AG04450 (cell line): ENCODE data around the gene NINJ2. TPM values are rescaled to one million over a fixed set of nuclear protein-coding genes. Genes with fewer than 3 reads are reported as not detected.

Experiments used
- CTCF ChIA-PET: fragments of 300-600, 350-600 bp; formaldehyde crosslinking; extraction: SDS; loops from one replicate; lab custom pipeline; 2022; ENCODE audit warnings: antibody characterized with exemption, inconsistent platforms; lab: Charles Lee
- POLR2A ChIA-PET: fragments of 350-600 bp; formaldehyde crosslinking; extraction: SDS; loops from one replicate; lab custom pipeline; 2021; ENCODE audit warnings: antibody characterized with exemption, inconsistent platforms; lab: Yijun Ruan, JAX
- DNase-seq: peaks from one replicate; pipeline ENCODE4 v3.0.0-alpha.2; 2011; ENCODE audit warnings: low read depth, low spot score
- H3K27ac ChIP-seq: one replicate; pipeline ENCODE4 v1.5.1; 2012; ENCODE audit warnings: low read depth, low read length, control low read depth
- H3K27me3 ChIP-seq: one replicate; pipeline ENCODE4 v1.6.0; 2012; ENCODE audit warnings: low read length; ENCODE audit not compliant: control insufficient read depth, insufficient read depth
- H3K4me3 ChIP-seq: 2 replicates; pipeline ENCODE4 v1.5.1; 2011; ENCODE audit warnings: mild to moderate bottlenecking, low read depth, low read length, control low read depth
- H3K9me3 ChIP-seq: 2 replicates; pipeline ENCODE4 v1.5.1; 2012; ENCODE audit warnings: low read length; ENCODE audit not compliant: control insufficient read depth, insufficient read depth
- CTCF ChIP-seq: IDR thresholded peaks from 2 replicates; pipeline ENCODE4 v1.5.1; 2011; ENCODE audit warnings: low read depth, low read length, control low read depth, inconsistent platforms
- polyA plus RNA-seq: library from polyadenylated mRNA; depleted of rRNA; stranded (reverse); fragments of >200 nt; gene quantifications from 2 replicates; pipeline ENCODE4 v1.2.3, GENCODE V29; 2011

The NINJ2 gene
- polyA plus RNA-seq, 1 experiment = not detected

- no peak for TF ChIP-seq CTCF
- DNase-seq = no peak
These were observed 76.8 kb downstream of the NINJ2 start for GRCh38 chr12:586318-587071.

GRCh38 chr12:585062-586061, 77.9 kb downstream of the NINJ2 start:
- no peaks in the 10 kb centered on the region; the same call in 1 of the 2 replicates for H3K9me3 ChIP-seq
- no peak overlapping the region for H3K4me3 ChIP-seq
- peaks cover 22% of the 10 kb centered on the region for H3K27me3 ChIP-seq
- DNase-seq = no peak
- POLR2A ChIA-PET = no interaction called here
- CTCF ChIA-PET = interaction anchor here (3.1 kb wide), 1 partner anchor 166 kb away, joined by 9 read pairs; no protein-coding TSS in a partner anchor
- TF ChIP-seq CTCF = no peak
- H3K27ac ChIP-seq = no peak overlapping the region

More at GRCh38 chr12:586318-587071, 76.8 kb downstream of the NINJ2 start:
- ChIA-PET CTCF (interaction anchor here (1.7 to 3.1 kb wide), 2 partner anchors 10 to 165 kb away, joined by 7 to 9 read pairs; no protein-coding TSS in a partner anchor), POLR2A (no interaction called here)
- H3K27ac ChIP-seq = no peak overlapping the region
- peaks cover 23% of the 10 kb centered on the region for H3K27me3 ChIP-seq
- H3K4me3 ChIP-seq = no peak overlapping the region
- H3K9me3 ChIP-seq = no peaks in the 10 kb centered on the region; the same call in 1 of the 2 replicates

GRCh38 chr12:583251-583869, 79.9 kb downstream of the NINJ2 start:
- TF ChIP-seq CTCF = no peak
- Histone ChIP-seq H3K9me3 (no peaks in the 10 kb centered on the region; the same call in 1 of the 2 replicates), H3K4me3 (no peak overlapping the region), H3K27me3 (peaks cover 15% of the 10 kb centered on the region), H3K27ac (no peak overlapping the region)
- ChIA-PET CTCF (no interaction called here), POLR2A (no interaction called here)
- no peak for DNase-seq

- ChIA-PET POLR2A (no interaction called here), CTCF (interaction anchor here (0.6 kb wide), 1 partner anchor 169 kb away, joined by 3 read pairs; no protein-coding TSS in a partner anchor)
- TF ChIP-seq CTCF = no peak
- H3K4me3 ChIP-seq = no peak overlapping the region
- no peak for DNase-seq
- H3K27ac ChIP-seq = no peak overlapping the region
- H3K27me3 ChIP-seq = peaks cover 13% of the 10 kb centered on the region
- H3K9me3 ChIP-seq = no peaks in the 10 kb centered on the region; the same call in 1 of the 2 replicates
These were observed 81.5 kb downstream of the NINJ2 start for GRCh38 chr12:581746-582145.
